CD1c-positive myeloid dendritic cell (primary cell): Measurements from ENCODE around the gene SMG6.

Experiments used
- DNase-seq: peaks from one replicate; pipeline ENCODE4 v3.0.0-alpha.2; 2016; ENCODE audit errors: extremely low spot score

SMG6 gene

DNA sequence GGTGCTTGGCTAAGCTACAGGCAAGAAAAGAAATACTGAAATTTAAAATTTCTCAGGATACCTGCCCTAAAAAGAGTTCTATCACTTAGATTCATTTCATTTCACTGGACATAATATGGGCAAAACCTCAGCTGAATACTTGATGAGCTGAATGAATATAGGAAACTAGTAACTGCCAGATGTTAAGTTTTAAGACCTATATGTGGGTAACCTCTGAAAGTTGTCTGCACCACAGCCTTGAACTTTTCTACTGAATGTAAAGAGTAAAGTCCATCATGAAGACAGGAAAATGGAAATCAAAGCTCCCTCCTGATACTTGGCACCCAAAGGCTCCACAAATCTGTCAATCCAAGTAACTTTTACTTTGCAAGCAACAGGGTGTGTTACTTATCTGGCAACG lies 197.9 kb downstream of the SMG6 start:
- DNase-seq, result no peak

DNA sequence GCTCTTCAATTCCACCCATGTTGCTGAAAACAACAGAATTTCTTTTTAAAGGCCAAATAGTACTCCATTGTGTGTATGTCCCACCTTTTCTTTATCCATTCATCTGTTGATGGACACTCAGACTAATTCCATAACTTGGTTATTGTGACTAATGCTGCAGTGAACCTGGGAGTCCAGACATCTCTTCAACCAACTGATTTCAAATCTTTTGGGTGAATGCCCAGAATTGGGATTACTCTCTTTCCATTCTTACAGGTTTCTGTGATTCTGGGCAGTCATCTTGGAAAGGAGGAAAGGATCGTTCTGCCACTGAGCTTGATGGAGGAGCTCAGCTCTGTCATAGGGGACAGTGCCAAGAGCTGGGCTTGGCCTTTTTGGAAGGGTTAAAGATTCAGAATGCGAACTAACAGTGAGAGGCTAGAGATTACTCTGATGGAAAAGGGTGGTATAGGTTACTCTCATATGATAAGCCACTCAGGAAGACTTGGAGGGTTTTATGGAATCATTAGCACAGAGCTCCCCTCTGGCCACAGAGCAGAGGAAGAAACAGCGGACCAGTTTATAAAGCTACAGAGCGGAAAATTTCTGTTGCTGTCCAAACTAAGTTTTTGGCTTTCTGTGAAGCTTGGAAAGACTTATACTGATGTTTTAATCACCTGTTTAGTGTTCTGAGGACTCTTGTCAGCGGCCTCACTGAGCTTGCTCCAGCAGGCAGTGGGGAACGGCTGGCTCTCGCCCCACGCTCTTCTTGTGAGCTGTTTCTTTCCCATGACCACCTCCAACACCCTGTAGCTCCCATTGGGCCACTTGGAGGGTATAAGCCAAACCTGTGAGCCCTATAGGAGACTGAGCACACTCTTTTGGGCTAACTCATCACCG lies 200.4 kb downstream of the SMG6 start:
- no peak for DNase-seq

DNA sequence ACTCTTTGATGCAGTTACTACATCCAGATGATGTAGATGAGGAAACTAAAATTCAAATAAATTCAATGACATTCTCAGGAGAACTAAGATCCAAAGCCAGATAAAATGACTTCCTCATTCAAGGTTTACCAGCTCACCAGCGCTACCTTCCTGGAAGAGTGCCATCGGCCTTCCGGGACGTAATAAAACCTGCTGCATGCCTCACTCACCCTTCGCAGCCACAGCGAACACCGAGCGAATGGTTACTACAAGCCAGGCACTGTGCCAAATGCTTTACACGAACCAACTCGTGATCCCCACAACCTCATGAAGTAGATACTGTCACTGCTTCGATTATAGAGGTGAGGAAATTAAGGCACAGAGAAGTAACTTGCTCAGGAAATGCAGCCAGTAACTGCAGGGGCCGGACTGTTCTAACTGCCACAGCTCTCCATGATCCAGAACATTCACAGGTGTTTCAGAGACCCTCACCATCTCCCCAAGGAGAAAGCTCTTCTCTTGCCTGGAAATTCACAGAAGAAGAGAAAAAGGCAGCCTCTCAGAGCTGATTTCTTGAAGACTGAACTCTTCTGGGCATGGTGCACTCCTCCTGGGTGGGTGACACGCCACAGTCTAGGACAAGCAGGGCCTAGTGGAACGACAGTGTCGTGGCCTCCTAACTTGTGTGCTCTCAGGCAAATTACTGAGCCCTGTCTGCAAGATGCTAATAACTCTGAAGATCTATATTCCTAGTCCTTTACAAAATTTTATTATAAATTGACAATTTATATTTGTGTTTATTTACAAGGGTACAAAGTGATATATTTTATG lies 201.9 kb downstream of the SMG6 start:
- peak; percentile 70 for DNase-seq

DNA sequence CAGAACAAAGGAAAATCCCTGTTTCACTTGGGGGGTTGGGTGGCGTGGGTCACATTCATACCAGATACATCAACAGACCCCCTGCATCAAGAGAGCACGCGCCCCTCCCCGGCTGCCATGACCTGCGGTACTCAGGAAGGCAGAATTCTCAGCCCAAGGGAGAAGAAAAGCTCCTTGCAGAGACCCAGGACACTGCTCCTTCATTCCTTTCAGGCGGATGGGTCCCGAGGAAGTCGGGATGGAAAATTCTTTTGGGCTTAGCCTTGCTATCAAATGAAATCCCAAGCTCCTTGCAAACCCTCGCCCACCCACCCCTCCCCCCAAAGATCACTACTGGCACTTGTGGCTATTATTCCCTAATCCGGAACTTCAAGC lies 208.1 kb downstream of the SMG6 start:
- DNase-seq, result no peak

DNA sequence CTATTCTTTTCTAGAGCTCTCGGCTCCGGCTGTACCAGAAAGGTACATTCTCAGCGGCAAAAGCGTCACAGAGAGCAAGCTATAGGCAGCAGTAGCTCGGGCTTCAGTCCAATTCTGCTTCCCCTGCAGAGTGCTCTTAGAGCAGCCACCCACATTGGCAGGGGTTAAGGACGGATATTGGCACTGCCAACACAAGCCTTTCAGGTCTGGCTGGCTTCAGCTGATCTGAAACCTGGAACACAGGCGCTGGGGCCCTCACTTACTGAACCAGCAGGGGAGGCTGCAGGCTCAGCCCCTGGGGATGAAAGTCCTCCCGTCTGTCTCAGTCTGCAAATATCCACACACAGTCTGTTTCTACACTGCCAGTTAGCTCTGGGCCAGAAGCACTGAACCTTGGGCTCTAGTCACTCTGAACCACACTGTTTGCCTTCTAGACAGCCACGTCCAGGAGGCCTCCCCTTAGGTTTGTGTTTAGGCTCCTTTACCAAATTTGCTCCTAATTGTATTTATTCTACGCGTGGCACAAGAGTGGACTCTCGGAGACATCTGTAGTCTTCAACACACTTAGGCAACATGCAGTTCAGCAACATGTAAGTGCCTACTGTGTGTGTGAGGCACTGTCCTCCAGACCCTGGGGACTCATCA lies 208.6 kb downstream of the SMG6 start:
- DNase-seq, result no peak

DNA sequence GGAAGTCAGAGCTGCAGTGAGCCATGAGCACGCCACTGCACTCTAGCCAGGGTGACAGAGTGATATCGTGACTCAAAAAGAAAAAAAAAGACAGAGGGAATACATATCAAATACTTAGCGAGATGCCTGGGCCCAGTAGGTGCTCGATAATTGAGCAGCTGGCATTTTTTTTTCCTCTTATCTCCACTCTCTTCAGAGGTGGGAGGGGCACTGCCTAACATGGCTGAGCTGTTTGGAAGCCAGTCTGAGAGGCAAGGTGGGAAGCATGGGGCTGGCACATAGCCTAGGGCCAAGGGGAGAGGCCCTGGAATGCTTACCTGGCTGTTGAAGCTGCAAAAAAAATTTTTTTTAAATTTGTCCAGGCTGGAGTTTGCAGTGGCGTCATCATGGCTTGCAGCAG lies 210.2 kb downstream of the SMG6 start:
- DNase-seq, result no peak

DNA sequence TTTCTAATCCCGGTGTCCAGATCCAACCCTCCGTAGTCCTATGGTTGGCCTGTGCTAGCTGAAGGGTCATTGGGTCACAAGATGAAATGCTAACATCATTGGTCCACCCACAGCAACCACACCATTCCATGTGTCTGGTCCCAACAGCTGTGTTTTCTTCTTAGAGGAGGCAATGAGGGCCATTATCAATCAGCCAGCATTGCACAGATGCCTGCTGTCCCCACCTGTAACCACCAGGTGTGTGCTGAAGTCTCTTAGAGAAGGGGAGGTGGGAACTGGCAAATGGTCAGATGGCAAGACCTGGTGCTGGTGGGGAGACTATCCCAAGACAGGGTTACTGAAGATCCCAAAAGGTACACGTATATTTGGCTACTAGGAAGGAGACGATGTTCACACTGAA lies 211.3 kb downstream of the SMG6 start:
- DNase-seq, result no peak

DNA sequence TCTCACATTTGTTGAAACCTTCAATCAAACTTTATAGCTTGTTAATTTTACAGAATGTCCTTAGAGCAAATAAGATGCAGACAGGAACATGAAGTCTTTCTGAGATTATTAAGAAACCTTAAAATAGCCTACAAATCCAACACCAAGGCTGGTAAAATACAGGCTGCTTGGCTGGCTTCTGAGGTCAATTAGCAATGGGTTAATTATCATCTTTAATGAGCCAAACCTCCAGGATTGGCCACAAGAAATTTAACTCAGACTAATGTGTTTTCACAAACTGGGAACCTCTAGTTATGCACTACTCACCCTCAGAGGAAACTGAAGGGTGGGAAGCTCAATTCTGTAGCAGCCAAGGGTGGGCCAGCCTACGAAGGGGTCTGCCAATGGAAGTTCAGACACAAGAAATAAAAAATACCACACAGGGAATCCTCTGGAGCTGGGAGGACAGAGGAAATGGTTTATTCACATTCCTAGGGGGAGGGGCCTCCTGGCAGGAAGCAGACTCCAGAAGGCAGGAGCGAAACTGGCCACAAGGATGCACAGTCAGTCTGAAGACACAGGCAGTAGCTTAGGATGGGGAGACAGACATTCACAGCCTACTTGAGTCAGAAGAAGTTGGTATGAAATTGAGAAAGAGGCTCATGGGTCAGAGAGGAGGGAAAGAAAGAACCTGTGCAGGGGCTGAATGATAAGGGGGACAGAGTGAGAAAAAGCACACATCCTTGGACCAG lies 212.6 kb downstream of the SMG6 start:
- no peak for DNase-seq

DNA sequence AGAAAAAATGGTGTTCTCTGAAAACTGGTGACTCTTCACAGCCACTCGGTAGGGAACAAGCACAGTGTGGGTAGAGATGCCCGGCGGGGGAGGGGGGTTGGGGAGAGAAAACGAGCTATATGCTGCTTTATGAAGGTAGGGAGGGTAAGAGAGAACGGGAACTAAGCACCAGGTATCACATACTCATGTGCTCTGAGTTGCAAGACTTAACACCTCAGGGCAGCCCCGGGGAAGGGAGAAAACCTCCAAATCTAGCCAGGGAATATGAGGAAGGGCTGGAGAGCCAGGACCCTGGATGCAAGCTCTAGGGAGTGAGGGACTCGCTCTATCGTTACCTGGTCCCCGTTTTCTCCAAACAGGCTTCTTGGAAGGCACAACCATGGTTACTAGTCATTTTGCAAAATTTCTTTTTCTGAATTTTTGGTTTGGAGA lies 213.4 kb downstream of the SMG6 start:
- DNase-seq, result peak; percentile 41

DNA sequence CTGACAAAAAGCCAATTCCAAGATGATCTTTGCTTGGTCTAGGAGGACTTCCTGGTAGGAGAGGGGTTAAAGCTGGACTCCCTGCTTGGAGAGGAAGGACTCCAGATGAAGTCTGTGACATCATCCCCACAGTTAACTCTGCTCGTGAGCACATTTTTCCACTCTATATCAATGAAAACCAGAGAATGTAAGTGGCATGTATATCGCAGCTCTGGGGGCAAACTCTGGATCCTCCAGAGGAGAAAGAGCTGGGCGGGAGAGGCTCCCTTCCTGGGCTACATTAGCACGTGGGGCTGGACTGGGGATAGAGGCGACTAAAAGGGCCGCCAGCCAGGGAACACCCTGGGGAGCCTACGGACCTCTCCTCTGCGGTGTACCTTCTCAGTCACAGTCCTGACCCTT lies 214.6 kb downstream of the SMG6 start:
- peak; percentile 42 for DNase-seq

DNA sequence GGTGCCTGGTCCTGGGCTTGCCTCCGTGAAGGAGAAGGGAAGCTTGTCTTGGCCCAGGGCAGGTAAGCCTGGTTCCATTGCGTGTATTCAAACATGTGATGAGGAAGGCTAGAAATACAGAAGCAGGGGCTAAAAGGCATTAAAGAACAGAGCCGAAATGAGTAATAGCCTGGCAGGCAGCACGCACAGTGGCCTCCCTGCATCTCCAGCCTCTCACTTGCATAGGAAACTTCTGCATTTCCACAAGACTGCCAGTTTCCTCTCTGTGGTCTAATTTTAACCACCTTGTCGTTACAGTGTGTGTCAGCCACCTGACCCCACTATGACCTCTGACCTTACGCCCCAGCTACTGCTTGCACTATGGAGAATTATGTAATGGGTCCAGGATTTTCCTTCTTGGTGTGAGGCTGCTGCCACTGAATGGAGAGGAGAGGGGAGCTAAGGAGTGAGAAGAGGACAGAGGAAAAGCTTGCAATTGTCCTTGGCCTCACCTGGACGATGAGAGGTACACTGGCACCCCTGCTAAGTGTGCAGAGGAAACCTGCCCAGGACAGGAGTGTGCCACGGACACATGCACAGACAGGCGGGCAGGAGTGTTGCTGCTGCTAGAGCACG lies 215.9 kb downstream of the SMG6 start:
- DNase-seq, result peak; percentile 94

DNA sequence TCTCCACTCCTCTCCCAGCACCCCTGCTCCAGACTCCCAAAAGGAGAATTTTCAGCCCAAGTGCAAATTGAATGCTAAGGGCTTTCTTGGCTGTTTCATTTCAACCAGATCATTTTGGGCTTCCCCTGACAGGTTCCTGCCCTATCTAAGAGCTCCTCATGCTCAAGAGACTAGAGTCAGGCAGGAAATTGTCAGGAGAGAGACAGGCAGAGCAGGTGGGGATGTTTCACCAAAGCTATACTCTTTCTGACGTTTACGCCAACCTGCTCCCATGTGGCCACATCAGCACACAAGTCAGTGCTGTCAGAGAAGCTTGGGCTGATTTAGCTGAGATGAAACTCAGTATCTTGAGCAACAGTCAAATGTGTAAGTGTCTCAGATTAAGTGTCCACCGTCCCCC lies 217.3 kb downstream of the SMG6 start:
- DNase-seq, result no peak

DNA sequence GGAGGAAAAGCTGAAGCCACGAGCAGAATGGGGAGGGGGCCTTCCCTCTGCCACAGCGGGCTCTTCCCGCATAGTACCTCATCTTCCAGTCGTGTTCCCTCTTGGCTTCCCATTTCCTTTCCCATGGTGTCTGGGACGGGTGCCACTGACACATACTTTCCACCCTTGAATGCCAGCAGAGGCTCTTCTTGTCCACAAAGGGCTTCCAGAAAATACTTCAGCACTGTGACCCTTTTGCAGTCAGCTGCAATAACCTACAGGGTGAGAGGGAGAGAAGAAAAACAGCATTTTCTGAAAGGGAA lies 218.0 kb downstream of the SMG6 start:
- no peak for DNase-seq

DNA sequence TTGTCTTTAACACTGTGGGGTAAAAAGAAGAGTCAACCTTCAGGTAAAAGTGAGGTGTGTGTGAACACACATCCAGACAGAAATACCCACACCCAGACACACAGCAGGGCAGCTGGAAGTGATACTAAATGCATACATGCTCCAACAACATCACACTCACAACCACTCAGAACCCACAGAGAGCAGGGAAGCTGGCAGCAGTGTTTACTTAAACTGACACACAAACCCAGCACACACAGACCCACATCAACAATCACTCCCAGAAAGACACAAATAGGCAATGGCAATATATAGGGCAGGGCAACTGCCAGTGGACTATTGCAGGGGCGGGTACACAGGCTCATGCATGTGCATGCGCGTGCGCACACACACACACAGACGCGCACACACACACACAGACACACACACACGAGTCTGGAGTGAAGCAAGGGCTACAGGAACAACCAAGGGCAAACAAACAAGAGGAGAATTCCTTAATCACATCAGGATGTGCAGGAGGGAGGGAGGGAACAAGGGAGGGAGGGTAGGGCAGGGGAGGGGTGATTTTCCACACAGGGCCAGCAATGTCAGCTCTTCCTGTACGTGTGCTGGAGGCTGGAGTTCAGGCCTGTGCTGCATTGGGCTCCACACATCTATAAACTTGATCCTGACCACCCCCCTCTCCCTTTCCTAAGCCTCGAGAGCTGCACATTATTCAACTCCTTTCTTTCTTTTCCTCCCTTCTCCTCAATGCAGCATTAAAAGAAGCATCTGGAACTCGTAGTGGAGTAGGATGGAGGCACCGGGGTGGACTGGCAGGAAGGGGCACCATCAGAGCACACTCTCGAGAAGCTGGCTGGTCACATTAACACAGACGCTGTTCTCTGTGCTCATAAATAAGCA lies 218.6 kb downstream of the SMG6 start:
- DNase-seq, result no peak

DNA sequence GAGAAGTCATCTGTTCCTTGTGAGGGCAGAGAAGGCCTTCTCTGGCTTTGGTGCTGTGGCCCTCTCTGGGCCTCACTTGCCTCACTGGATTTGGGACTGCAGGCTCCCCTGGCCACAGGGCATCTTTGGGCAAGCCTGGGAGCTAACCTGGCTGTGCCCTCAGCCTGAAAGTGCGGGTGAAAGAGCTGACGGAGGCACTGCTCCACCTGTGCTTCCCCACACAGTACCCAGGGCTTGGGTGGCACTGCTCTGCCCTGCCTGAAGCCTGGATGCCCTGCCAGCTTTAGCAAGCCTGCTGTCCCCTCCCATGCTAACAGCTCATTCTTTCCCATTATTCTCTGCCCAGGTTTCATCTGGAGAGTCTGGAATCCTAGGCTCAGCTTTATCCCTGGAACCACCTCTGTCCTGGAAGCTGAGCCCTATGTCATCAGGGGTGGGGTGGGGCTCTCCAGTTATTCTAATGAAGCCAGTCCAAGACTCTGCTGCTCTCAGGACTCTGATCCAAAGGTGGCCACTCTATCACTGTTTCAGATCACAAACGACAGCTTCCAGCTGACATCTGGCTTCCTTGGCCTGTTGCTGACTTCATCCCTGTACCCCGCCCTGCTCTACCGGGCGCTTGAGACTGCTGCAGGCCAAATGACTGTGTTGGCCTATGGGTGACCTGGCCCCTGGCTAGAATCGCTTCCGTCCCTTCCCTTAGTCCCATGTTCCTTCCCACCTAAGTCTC lies 219.4 kb downstream of the SMG6 start:
- DNase-seq, result no peak

DNA sequence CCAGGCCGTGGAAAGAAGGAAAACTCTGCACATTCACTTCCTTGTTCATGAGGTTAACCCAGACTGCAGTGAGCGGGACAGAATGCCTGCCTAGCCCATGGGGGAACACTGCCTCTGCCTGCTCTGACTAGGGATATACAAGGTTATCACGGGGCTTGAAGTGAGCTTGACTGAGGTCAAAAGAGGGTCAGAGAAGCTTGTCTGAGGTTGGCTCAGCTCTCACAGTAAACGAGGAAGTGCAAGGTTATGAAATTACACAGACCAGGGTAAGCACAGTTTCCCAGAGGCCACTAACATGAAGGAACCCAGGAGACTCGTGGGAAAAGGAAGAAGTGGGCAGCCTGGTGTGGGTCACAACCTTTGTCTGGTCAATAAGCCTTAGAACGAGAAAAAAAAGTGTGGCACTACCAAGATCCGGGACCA lies 220.0 kb downstream of the SMG6 start:
- peak; percentile 95 for DNase-seq

DNA sequence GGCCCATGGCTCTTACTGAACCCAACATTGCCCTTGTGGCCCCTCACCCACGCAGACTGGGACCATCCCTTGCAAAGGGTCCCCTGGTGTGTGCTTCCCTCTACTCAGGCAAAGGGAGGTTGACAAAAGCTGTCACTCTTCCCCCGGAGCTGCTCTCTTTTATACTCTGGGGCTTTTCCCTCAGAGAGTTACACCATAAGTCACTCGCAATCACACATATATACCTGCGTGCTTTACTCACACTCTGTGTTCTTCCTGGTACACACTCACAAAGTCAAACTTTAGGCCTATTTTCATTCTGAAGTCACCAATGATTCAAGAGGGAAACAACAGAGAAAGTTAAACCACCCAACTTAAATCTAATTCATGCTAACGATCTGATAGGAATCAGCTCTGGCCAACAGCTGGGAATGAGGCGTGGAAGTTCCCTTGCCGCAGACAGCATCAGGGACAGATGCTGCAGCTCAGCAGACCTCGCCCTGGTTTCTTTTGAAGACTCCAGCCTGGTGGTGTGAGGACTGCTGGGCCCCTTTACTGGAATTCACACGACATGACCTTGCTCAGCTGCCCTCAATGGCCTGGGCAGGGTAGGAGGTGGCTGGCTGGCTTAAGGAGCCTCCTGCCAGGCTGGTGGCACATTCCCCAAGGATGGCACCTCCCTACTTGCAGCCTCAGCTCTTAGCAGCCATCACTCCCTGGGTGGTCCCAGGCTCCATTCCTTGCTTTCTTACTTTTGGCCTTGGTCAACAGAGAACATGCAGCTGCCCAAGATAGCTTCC lies 221.4 kb downstream of the SMG6 start:
- no peak for DNase-seq

DNA sequence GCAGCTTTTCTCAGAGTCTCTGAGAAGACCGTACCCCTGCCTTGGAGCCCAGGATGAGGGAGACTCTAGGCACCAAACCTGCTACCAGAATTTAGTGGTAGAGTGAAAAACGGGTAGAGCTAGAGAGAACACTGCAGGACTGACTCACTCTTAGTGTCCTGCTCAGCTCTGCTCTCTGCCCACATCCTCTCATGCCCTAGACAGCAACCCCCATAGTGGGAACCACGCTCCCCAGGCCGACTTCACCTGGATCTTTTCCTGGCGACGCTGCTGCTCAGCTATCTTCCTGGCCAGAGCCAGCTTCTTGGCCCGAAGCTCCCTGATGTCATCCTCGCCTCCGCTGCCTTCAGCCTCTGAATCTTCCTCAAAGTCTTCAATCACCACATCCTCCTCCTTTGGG lies 222.0 kb downstream of the SMG6 start:
- no peak for DNase-seq

DNA sequence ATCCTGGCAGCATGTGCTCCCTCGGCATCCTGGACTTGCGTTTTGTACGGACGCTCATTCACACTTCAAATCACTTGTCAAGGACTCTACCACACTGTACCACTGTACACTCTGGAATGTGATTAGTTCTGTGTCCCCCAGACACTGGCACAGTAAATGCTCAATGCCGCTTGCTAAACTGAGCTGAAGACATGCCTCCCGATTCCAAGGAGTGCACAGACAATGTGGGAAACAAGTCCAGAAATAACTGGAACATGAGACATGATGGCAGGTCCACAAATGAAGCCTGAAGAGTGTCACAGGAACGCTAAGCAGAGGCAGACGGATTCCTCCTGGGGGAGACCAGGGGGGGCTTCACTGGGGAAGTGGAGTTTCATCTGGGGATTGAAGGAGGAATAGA lies 226.5 kb downstream of the SMG6 start:
- no peak for DNase-seq
